Measurements from ENCODE around the gene DISC1.

DISC1 gene

GRCh38 chr1:231827337-231828105, 200.9 kb downstream of the DISC1 start:
- DNase-seq: no peak

- no peak for DNase-seq
Measured at GRCh38 chr1:231828182-231828920, 201.8 kb downstream of the DISC1 start.

- DNase-seq: no peak
Measured at GRCh38 chr1:231829332-231829731, 202.7 kb downstream of the DISC1 start.

DNA sequence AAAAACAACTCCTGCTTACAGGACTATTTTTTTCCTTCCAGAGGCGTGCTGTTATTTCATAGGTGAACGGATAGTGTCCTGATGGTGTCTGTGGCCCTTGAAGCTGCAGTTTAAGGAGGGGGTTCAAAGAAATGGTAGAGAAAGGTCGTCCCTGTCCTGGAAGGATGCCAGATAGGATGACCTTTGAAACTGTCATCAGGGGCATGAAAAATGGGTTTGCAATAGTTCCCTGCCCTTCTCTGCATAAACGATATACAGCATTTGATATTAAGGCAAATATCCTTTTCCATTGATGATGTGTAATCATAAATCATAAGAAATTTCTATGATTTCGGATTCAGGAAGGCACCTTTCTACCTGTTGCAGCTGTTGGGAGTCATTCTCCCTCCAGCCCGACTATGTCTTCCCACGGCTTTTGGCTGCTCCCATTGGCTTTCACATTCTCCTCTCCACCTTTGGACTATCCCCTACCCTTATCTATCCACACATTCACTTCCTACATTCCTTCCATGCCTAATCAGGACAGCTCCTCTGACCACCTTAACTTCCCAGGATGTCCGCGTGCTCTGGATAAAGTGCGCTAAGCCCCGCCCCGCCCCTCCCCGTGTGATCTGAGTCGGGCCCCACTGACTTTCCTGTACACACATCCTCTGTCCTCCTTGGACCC, 209.8 kb downstream of the DISC1 start:
- DNase-seq: no peak

DNA sequence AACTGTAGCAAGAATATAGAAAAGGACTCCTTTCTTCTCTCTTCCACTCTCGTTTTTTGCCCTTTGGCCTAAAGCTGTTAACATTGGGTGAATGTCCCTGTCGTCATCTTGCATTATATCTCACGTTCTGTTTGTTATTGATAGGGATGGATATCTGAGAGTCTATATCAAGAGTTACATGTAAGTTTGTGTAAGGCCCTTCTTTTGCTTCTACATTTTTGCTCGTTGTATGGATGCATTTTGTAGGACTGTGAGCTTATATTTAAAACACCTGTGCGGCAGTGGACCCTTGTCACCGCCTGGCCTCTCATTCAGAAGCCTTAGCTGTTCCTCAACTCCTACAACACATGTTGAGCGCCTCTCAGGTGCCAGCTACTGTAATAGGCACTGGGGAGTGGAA, 211.9 kb downstream of the DISC1 start:
- no peak for DNase-seq

DNA sequence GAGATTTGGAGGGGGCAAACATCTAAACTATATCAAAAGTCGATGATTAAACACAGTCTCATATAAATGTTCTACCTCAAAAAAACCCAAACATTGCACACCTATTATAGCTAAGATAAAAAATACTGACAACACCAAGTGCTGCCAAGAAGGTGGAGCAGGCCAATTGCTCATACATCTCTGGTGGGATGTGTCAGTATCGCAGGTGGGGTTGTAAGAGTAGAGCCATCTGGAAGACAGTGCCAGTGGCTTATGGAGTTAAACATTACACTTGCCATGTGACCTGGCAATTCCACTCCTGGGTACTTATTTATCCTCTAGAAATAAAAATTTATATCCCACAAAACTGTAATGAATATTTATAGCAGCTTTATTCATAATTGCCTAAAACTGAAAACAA, 213.4 kb downstream of the DISC1 start:
- DNase-seq: no peak

DNA sequence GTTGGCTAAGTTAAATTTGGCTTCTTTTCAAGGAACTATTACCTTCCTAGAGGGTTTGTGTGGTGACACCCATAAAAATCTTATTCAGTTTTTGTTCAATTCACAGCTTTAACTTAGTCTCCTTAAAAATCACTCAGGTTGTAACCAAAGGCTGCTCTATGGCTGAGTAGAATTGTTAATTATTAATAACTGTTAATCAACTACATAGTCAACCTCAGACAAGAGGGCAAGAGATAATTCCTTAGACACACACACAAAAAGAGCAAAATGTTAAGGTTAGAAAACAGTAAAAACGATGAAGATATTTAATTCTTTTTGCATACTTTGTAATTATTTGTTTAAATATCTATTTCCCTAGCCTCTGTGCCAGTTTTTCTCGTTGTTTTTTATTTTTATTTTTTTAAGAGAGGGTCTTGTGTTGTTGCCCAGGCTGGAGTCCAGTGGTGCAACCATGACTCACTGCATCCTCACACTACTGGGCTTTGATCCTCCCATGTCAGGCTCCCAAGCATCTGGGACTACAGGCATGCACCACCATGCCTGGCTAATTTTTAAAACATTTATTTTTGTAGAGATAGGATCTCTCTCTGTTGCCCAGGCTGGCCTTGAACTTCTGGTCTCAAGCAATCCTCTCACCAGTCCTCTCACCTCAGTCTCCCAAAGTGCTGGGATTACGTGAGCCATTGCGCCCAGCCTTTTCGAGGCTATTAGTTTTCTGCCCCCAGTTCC, 215.2 kb downstream of the DISC1 start:
- no peak for DNase-seq

GRCh38 chr1:231842441-231842840, 215.9 kb downstream of the DISC1 start:
- no peak for DNase-seq

DNA sequence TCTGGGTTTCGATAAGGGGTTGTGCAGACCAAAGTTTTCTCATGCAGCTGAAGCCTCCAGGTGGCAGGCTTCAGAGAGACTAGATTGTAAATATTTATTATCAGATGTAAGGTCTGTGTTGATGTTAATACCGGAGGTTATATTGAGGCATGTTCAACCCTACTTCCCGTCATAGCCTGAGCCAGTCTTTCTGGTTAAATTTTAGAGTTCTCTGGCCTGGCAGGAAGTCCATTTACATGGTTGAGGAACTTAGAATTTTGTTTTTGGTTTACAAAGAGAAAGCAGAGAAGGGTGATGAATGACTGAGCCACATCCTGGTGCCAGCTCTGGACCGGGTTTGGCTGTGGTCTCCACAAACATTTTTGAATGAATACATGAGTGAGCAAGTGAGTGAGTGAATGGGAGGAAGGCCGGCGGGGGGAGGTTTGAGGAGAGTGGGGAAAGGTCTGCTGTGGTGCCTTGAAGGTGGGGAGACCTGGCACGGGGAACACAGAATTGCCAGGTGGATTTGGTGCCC, 218.5 kb downstream of the DISC1 start:
- DNase-seq: no peak

DNA sequence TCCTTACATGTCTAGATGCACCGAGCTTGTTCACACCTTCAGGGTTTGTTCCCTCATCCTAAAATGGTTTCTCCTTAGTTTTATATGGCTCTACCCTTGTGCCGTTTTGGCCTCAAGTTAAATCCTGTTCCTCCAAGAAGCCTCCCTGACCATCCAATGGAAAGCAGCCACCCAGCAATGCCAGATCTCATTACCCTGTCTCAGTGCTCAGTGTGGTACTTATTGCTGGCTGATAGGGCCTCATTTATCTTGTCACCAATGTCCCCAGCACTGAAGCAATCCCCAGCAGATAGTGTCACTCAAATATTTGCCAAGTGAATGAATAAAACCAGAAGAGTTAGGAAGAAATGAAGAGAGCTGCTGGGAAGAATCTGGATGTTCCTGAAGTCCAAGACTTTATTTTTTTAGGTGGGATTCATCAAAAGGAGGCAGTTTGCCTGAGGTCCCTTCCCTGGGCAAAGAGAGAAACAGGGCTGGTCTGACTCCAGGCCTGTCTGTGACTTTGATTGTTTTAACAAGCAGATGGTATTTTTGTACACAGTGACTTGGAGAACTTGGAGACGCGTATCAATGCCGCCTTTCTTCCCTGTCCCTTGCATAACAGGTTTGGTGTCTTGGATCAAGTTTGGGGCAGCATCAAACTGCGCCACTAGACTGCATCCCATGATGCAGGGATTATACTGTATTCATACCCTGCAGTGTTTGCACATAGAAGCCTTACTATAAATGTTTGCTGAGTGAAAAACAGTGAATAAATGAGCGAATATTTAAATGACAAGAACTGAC, 221.2 kb downstream of the DISC1 start:
- no peak for DNase-seq

DNA sequence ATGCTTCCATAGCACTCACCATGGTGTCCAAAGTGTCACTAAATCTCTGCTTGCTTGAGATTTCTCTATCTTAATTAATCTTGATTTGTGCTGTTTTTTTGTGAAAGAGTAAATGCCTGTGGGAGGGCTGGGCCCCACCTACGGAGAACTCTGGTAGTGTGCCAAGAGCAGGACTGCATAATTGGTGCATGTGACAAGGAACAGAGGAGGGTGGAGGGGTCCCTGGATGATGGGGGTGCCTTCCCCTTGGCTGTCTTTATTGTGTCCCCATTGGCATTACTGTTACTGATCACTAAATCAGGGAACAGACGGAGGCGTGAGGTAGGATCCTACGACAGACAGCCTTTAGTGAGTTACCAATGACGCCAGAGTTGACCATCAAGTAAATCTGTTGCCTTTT, 223.4 kb downstream of the DISC1 start:
- no peak for DNase-seq

GRCh38 chr1:231850786-231851185, 224.2 kb downstream of the DISC1 start:
- no peak for DNase-seq

DNA sequence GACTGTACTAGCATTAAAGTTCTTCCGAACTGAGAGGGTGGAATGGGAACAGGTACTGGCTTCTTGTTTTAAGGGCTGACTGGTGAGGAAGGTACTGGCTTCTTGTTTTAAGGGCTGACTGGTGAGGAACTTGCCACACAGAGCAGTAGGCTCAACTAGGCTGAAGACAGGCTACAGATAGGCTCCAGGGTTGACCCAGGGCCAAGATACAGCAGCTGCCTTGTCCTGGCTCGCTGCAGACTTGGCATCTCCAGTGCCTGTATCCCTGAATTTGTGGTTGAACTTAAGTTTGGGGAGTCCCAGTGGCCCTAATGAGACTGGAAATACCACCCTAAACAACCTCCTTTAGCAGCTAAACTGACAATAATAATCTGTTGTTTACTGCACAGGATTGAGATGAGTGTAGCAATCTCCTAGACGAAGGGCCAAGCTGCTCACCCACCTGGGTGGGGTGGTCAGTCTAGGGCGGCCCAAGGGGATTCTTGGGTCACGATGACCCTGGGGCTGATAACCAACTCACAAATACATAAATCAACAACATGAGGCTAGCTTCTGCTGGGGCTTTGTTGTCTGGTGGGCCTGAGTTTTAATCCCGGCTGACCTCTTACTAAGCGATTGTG, 227.1 kb downstream of the DISC1 start:
- no peak for DNase-seq

DNA sequence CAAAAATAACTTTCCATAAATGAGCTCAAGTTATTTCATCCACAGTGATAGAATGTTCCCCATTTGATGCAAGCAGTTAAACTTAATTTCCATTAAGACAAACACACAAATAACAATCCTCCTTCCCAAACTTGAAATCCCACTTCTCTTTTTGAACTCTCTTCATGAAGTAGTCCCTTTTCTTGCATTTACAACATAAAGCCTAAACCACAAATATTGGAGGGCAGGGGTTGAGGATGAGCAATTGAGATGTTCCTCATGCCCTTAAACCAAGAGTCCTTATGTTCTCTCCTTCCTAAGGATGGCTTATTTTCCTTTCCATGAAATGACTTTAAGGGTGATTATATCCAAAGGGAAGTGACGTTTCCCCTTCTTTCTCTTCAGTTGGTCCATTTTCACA, 228.8 kb downstream of the DISC1 start:
- no peak for DNase-seq

DNA sequence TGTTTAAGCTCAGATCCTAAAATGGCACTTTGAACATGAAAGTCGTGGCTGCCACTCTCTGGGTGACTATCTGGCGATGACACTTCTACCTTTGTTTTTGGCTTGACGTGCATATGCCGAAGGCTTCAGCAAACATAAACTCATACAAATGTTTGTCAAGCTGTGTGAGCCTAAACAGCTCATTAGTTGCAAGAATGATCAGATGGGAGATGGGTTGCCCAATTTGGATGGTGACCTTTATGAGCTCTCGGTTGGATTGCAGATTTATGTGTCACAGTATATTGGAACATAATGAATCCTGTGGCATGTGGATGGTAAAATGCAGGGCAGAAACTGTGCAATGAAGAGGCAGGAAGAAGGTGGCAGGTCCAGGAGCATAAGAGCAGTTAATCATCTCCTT, 229.3 kb downstream of the DISC1 start:
- peak; percentile 39 for DNase-seq

- DNase-seq: no peak
Measured at GRCh38 chr1:231856426-231856825, 229.8 kb downstream of the DISC1 start.

DNA sequence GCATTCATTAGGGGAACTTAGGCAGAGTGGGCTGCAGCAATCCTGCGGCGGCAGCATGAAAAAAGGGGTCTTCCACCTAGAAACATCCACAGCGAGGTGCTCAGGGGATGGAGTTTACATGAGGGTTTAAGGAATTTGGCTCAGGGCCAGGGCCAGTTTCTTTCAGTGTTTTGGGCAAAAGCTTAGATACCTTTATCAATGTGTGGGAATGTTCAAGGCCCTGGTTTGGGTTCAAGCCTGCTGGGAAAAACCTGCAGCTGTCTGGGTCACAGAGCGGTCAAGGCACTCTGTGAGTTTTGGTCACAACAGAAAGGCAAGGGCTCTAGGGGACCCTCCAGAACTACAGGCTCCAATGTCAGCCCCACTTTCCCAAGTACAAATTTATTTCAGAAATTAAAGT, 230.3 kb downstream of the DISC1 start:
- DNase-seq: no peak

GRCh38 chr1:231857609-231858135, 231.1 kb downstream of the DISC1 start:
- DNase-seq: no peak

GRCh38 chr1:231860221-231861088, 233.9 kb downstream of the DISC1 start:
- no peak for DNase-seq

Data from NCI-H1694 treated with DMSO at 0.1 percent for 48 hours (cell line).